Naive B cell (primary cell): ENCODE results near the gene RASGRF1. TPM values are rescaled to one million over a fixed set of nuclear protein-coding genes. Genes with fewer than 3 reads are reported as not detected.

ENCODE experiments used
- ATAC-seq, 2 donors: fragments of 150-1000 bp; cut with Tn5 transposase; 2 replicates each; pipeline ENCODE4 v1.10.0; 2021; ENCODE audit warnings: low read depth in 2 of 2, mild to moderate bottlenecking in 2 of 2, moderate library complexity in 2 of 2
- DNase-seq: peaks from one replicate; pipeline ENCODE4 v3.0.0; 2022
- H3K27ac Mint-ChIP-seq, 6 donors: one replicate each; pipeline ENCODE4 v1.8.0; 2020 to 2022; ENCODE audit warnings: mild to moderate bottlenecking in 6 of 6, mixed read lengths in 6 of 6, moderate library complexity in 5 of 6, inconsistent platforms in 2 of 6
- H3K27me3 Mint-ChIP-seq, 3 donors: one replicate each; pipeline ENCODE4 v1.8.0; 2021 to 2022; ENCODE audit warnings: mixed read lengths in 3 of 3, mild to moderate bottlenecking in 1 of 3
- H3K36me3 Mint-ChIP-seq, 2 donors: one replicate each; pipeline ENCODE4 v1.8.0; 2020 to 2022; ENCODE audit warnings: mixed read lengths in 2 of 2, inconsistent platforms in 1 of 2, mild to moderate bottlenecking in 1 of 2
- H3K4me1 Mint-ChIP-seq, 3 donors: one replicate each; pipeline ENCODE4 v1.8.0; 2020 to 2022; ENCODE audit warnings: mixed read lengths in 3 of 3, inconsistent platforms in 1 of 3, mild to moderate bottlenecking in 1 of 3, moderate library complexity in 1 of 3
- H3K4me3 Mint-ChIP-seq, 8 donors: one replicate each; pipeline ENCODE4 v1.8.0; 2020 to 2022; ENCODE audit warnings: mild to moderate bottlenecking in 8 of 8, mixed read lengths in 8 of 8, moderate library complexity in 8 of 8, inconsistent platforms in 2 of 8
- H3K9me3 Mint-ChIP-seq, 7 donors: one replicate each; pipeline ENCODE4 v1.8.0; 2020 to 2022; ENCODE audit warnings: mixed read lengths in 7 of 7, mild to moderate bottlenecking in 5 of 7, inconsistent platforms in 2 of 7, moderate library complexity in 1 of 7
- polyA plus RNA-seq, 6 donors: library from polyadenylated mRNA; unstranded; fragments of 300-500 nt; fragmentation: Illumina TruSeq; gene quantifications; one replicate each; pipeline ENCODE4 v1.2.3, GENCODE V29; 2021; ENCODE audit warnings: low read depth in 6 of 6

RASGRF1 gene
- polyA plus RNA-seq, 6 donors from 2014 or later: 0.04 to 0.25 TPM; not detected in 4

DNA sequence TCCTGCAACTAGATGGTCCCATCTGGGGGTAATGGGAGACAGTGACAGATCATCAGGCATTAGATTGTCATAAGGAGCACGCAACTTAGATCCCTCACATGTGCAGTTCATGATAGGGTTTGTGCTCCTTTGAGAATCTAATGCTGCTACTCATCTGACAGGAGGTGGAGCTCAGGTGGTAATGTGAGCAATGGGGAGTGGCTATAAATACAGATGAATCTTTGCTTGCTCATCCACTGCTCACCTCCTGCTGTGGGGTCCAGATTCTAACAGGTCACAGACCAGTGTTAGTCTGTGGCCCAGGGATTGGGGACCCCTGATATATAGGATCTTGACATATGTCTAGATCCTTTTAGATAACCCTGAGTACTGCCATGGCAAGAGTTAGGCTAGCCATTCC lies 52.7 kb downstream of the RASGRF1 start:
- H3K4me3 Mint-ChIP-seq: no peak overlapping the region
- peaks cover 0 to 9% (median 7%) of the 10 kb centered on the region in 7 donors for H3K9me3 Mint-ChIP-seq
- DNase-seq: no peak
- peaks cover 0 to under 1% of the 10 kb centered on the region in 2 donors for H3K36me3 Mint-ChIP-seq
- H3K27me3 Mint-ChIP-seq: peaks cover 16 to 42% (median 42%) of the 10 kb centered on the region in 3 donors
- ATAC-seq: no peak
- no peak overlapping the region for H3K27ac Mint-ChIP-seq
- H3K4me1 Mint-ChIP-seq: no peaks in the 10 kb centered on the region

DNA sequence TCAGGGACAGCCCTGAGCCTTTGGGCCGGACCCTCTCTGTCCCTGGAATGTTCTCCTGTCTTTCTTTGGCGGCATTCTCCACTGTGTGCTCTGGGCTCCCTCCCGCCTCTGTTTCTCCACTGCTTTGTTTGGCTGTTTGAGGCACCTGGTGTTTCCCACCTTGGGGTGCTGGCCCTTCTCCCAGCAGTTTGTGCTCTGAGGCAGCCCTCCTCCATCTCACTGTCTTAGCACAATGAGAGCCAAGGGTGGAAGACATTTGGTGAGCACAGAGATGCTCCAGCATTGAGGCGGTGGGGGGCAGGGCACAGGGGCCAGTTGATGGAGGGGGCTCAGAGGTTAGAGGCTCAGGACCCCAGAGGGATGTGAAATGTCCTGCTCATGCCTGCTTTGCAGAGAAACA lies 54.3 kb downstream of the RASGRF1 start:
- Mint-ChIP-seq H3K9me3 (peaks cover 0 to 3% (median 0%) of the 10 kb centered on the region in 7 donors), H3K4me1 (no peaks in the 10 kb centered on the region), H3K4me3 (no peak overlapping the region), H3K36me3 (no peaks in the 10 kb centered on the region), H3K27ac (no peak overlapping the region), H3K27me3 (peaks cover 16 to 32% (median 31%) of the 10 kb centered on the region in 3 donors)
- no peak for DNase-seq
- ATAC-seq: no peak

DNA sequence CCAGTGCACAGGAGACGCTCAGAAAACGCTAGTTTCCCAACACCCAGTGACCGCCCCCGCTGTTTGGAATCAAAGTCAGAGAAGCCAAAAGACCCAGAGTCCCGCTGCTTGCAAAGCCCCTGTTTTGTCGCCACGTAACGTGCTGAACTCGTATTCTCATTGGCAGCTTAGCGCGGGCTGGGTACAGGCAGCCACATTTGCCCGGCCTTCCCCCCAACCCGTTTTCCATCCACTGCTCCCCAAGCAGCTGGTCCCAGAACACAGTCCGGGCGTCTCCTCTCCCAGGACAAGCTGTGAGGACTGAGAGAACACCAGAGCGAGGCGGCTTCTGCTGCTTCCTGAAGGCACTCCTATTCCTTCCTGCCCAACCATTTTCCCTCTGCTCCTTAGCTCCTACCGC lies 54.8 kb downstream of the RASGRF1 start:
- no peak for ATAC-seq

DNA sequence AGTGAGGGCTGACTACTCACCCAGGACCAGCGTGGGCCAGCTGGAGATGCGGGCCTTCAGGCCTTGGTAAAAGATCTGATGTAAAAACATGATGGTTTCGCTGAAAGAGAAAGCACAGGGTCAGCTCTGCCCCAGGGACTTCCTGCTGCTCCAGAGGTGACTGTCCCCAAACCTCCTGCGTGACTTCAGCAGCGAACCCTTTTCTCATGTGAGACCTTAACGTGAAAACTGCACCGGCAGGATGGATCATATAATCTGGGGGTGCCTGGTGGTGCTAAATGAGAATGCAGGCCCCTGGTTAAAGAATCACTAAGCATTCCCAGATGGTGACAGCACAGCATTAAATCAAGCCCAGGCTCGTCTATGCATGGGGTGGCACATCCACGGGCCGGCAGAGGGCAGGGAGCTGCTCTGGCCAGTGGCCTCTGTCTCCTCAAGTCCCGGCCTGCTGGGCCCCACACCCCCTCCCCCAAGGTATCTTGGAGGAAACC lies 55.4 kb downstream of the RASGRF1 start:
- Mint-ChIP-seq H3K27ac (no peak overlapping the region), H3K36me3 (no peaks in the 10 kb centered on the region), H3K27me3 (peaks cover 16 to 26% (median 21%) of the 10 kb centered on the region in 3 donors), H3K9me3 (peaks cover 0 to 3% (median 0%) of the 10 kb centered on the region in 7 donors), H3K4me1 (no peaks in the 10 kb centered on the region), H3K4me3 (peak overlapping the region in 1 of 8 donors; percentile 80)
- no peak for ATAC-seq
- DNase-seq: no peak

More for the DNA sequence above, 54.8 kb downstream of the RASGRF1 start:
- no peaks in the 10 kb centered on the region for H3K4me1 Mint-ChIP-seq
- H3K27ac Mint-ChIP-seq: no peak overlapping the region
- no peaks in the 10 kb centered on the region for H3K36me3 Mint-ChIP-seq
- H3K27me3 Mint-ChIP-seq: peaks cover 16 to 30% (median 27%) of the 10 kb centered on the region in 3 donors
- DNase-seq: no peak
- H3K9me3 Mint-ChIP-seq: peaks cover 0 to 3% (median 0%) of the 10 kb centered on the region in 7 donors
- no peak overlapping the region for H3K4me3 Mint-ChIP-seq

DNA sequence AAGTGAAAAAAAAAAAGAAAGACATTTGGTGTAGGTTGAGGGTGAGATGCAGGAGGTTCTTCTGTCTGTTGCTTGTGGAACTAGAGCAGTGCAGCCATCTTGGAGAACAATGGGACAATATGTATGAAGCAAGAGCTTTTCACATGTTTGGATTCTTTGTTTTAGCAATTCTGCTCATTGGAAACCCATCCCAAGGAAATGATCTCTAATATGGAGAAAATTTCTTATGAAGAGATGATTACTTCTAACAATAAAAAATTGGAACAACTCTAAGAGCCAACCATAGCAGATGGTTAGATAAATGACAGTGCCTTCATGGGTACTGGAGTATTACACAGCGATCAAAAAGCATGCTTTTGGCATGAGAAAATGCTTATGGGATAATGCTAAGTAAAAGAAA lies 56.3 kb downstream of the RASGRF1 start:
- DNase-seq (no peak), ATAC-seq (no peak)
- H3K27ac Mint-ChIP-seq: no peak overlapping the region
- no peaks in the 10 kb centered on the region for H3K4me1 Mint-ChIP-seq
- H3K36me3 Mint-ChIP-seq: no peaks in the 10 kb centered on the region
- H3K9me3 Mint-ChIP-seq: peaks cover 0 to 3% (median 0%) of the 10 kb centered on the region in 7 donors
- H3K27me3 Mint-ChIP-seq: peaks cover 16 to 19% (median 17%) of the 10 kb centered on the region in 3 donors
- H3K4me3 Mint-ChIP-seq: no peak overlapping the region

DNA sequence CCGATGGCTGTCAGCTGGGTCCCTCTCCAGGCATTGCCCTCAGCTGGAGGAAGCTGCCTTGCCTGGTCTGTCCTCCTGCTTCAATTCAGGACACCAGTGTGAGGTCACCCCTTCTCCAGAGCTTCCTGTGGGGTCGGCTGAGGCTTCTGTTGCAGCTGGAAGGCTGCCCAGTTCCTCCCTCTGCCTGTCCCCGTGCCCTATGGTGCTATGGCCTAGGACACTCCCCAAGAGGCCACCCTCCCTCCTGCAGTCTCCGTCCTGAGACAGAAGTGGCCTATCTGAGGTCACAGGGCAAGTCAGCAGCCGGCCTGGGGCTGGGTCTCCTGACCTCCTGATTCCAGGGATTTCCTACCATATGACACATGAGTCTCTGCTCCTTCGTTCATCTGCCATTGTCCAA lies 57.9 kb downstream of the RASGRF1 start:
- peaks cover 16 to 19% (median 17%) of the 10 kb centered on the region in 3 donors for H3K27me3 Mint-ChIP-seq
- DNase-seq: no peak
- no peak overlapping the region for H3K27ac Mint-ChIP-seq
- ATAC-seq: no peak
- no peak overlapping the region for H3K4me3 Mint-ChIP-seq
- H3K4me1 Mint-ChIP-seq: no peaks in the 10 kb centered on the region
- H3K36me3 Mint-ChIP-seq: no peaks in the 10 kb centered on the region
- peaks cover 0 to 1% (median 0%) of the 10 kb centered on the region in 7 donors for H3K9me3 Mint-ChIP-seq

DNA sequence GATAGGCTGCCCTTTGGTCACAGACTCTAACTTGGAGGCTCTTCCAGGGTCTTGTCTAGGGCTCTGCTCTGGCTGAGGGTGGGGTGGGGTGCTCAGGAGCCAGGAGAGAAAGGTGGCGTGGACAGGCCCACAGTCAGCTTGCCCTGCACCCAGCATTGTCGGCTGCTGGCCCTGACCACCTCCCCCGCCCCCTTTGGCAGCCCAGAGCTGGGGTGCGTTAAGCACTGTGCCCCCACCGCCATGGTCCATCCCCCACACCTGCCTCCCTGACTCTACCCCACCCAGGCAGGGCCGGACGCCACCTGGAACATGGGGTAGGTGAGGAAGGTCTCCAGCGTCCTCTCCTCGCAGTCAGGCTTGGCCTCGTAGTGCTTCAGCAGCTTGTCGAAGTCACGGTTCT lies 58.8 kb downstream of the RASGRF1 start:
- Mint-ChIP-seq H3K9me3 (peaks cover 0 to 1% (median 0%) of the 10 kb centered on the region in 7 donors), H3K27ac (no peak overlapping the region), H3K4me3 (no peak overlapping the region), H3K4me1 (no peaks in the 10 kb centered on the region), H3K36me3 (no peaks in the 10 kb centered on the region), H3K27me3 (peaks cover 12 to 19% (median 15%) of the 10 kb centered on the region in 3 donors)
- ATAC-seq (no peak), DNase-seq (no peak)

DNA sequence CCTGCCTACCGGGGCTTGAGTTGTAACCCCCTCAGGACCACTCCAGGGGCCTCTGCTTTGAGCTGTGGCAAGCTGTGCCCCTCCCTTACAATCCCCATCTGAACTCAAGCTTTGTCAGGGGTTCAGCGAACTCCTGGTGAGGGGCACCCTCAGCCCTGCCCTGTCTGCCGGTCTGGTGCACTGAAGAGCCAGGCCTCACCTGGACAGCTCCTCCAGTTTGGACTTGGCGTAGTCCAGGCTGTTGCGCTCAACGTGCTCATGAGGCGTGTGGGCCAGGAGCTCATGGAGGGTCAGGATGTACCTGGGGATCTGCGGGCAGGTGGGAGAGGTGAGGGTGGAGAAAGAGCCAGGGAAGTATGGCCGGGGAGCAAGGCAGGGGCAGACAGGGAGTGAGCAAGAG lies 59.4 kb downstream of the RASGRF1 start:
- peaks cover 6 to 20% (median 9%) of the 10 kb centered on the region in 3 donors for H3K27me3 Mint-ChIP-seq
- H3K36me3 Mint-ChIP-seq: no peaks in the 10 kb centered on the region
- no peak overlapping the region for H3K27ac Mint-ChIP-seq
- H3K4me3 Mint-ChIP-seq: no peak overlapping the region
- H3K9me3 Mint-ChIP-seq: peaks cover 0 to 1% (median 0%) of the 10 kb centered on the region in 7 donors
- ATAC-seq: no peak
- H3K4me1 Mint-ChIP-seq: peaks cover 0 to 2% (median 0%) of the 10 kb centered on the region in 3 donors
- DNase-seq: no peak

DNA sequence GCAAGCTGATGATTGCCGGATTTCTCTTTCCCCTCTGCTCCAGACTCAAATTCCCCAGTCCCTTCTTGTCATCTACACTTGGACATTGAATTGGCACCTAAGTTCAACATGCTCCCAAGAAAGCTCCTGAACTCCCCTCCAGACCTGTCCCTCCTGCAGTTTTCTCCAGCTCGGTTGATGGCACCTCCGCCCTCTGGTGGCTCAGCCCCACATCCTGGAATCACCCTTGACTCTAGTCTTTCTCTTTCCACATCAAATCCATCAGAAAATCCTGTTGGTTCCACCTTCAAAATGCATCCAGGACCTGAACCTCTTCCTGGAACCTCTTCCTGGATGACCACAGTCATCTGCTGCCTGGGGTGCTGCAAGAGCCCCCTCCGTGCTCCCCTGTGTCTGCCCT lies 60.1 kb downstream of the RASGRF1 start:
- Mint-ChIP-seq H3K9me3 (peaks cover 0 to 1% (median 0%) of the 10 kb centered on the region in 7 donors), H3K27me3 (peaks cover 1 to 18% (median 6%) of the 10 kb centered on the region in 3 donors), H3K4me3 (no peak overlapping the region), H3K27ac (peak overlapping the region in 2 of 6 donors; percentile 66 to 75), H3K4me1 (peaks cover 0 to 4% (median 0%) of the 10 kb centered on the region in 3 donors), H3K36me3 (no peaks in the 10 kb centered on the region)
- no peak for ATAC-seq
- DNase-seq: no peak

DNA sequence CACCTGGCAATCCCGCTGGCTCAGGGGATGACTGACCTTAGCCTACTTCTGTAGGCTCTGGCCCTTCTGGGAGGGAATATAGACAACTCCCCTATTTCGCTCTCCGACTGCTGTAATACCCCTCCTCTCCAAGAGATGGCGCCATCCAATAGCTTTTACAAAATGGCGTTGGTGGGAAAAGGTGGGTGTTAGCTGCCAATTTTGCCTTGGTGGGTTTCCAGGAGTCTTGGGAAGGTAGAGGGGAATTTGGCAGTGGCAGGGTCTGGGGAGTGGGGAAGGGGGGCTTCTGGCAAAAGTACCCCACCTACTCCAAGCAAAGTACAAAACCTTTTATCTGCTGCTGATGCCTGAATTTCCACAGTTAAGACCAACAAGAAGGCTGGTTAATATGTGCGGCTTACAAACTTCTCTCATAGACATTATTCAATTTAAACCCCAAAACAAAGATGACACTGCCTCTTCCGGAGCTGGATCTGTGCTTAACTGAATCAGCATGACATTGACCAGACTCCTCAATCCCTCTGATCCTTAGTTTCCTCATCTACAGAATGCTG lies 62.1 kb downstream of the RASGRF1 start:
- Mint-ChIP-seq H3K4me1 (peaks cover 9 to 18% (median 13%) of the 10 kb centered on the region in 3 donors), H3K9me3 (peaks cover 0 to 13% (median 4%) of the 10 kb centered on the region in 7 donors), H3K4me3 (no peak overlapping the region), H3K36me3 (peaks cover 0 to 4% of the 10 kb centered on the region in 2 donors), H3K27me3 (peaks cover 0 to 12% (median 0%) of the 10 kb centered on the region in 3 donors), H3K27ac (peak overlapping the region in 3 of 6 donors; percentile 17 to 84 (median 83))
- peak; percentile 14 for DNase-seq
- ATAC-seq: no peak

DNA sequence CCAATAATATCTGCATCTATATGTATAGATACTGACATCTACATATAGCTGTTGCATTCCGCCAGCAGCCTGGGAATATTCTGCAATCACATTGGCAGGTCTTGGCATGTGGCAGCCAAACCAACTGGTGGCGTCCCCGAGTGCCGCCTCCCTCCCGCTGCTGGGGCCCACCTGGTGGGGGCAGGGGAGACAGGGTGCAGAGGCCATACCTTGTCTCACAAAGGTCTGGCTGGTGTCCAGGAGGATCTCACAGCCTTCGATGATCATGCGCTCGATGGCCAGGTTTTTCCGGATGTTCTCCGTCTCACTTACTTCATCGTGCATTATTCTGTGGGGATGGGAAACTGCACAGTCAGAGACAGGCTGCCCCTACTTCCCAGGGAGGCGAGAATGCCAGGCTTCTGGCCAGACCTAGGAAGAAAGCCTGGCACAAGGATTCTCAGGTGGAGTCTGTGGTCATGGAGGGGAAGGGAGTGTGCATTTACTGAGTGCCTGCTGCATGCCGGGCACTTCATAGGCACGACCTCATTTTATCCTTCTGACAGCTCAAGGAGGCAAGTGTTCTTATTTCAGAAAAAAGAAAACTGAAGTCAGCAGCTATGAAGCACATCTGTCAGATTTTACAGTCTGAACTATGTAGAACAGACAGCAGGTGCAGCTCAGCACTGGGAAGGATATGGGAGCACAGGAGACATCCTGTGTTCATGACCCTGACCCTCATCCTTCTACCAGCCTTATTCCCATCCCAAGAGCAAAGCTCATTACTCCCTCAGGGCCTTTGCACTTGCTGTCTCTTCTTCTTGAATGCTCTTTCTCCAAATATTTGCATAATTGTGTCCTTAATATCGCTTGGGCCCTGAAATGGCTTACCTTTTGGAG lies 62.8 kb downstream of the RASGRF1 start:
- ATAC-seq (no peak), DNase-seq (no peak)
- Mint-ChIP-seq H3K4me3 (no peak overlapping the region), H3K9me3 (peaks cover 0 to 13% (median 4%) of the 10 kb centered on the region in 7 donors), H3K27me3 (peaks cover 0 to 6% (median 0%) of the 10 kb centered on the region in 3 donors), H3K36me3 (peaks cover 0 to 4% of the 10 kb centered on the region in 2 donors), H3K27ac (no peak overlapping the region), H3K4me1 (peaks cover 9 to 18% (median 13%) of the 10 kb centered on the region in 3 donors)

DNA sequence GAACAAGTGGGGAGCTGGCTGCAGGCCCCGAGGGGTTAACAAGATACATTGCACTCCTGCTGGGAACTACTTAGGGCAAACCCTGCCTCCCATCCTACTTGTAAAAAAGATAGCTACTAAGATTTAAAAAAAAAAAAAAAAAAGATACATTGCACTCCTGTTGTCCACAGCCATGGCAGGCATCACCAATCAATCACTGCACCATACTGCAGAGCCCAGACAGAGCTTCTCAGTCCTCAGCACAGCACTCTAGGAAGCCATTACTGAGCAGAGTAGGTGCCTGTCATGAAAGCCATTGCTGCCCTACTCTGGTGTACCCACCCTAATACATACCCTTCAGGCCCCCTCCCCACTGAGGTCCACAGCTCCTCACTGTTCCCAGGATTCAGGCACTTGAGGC lies 64.8 kb downstream of the RASGRF1 start:
- no peak overlapping the region for H3K27ac Mint-ChIP-seq
- H3K36me3 Mint-ChIP-seq: peaks cover 0 to 4% of the 10 kb centered on the region in 2 donors
- H3K9me3 Mint-ChIP-seq: peaks cover 0 to 13% (median 4%) of the 10 kb centered on the region in 7 donors
- no peak overlapping the region for H3K4me3 Mint-ChIP-seq
- ATAC-seq: no peak
- peaks cover 0 to 5% (median 0%) of the 10 kb centered on the region in 3 donors for H3K27me3 Mint-ChIP-seq
- H3K4me1 Mint-ChIP-seq: peaks cover 9 to 18% (median 13%) of the 10 kb centered on the region in 3 donors
- no peak for DNase-seq

DNA sequence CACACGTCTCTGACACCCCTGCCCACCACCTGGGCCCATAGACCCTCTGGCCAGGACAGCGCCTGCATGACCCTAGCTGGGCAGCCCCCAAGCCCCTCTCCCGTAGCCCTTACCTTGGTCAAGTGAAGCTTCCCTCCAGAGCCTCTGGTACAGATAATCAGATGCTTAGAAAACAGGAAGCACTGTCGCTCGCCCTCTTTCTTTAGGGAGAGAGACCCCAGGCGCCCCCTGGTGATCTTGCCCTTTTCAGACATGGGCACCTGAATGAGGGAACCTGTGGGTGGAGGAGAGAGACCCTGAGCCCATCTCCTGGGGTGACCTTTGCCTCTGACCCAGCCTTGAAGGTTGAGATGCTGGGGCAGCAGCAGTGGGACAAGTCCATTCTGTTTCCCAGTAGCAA lies 65.4 kb downstream of the RASGRF1 start:
- peaks cover 0 to 5% (median 0%) of the 10 kb centered on the region in 3 donors for H3K27me3 Mint-ChIP-seq
- H3K4me1 Mint-ChIP-seq: peaks cover 9 to 18% (median 13%) of the 10 kb centered on the region in 3 donors
- peaks cover 0 to 4% of the 10 kb centered on the region in 2 donors for H3K36me3 Mint-ChIP-seq
- H3K27ac Mint-ChIP-seq: peak overlapping the region in 2 of 6 donors; percentile 39 to 90
- peak; percentile 55 to 65 for ATAC-seq
- DNase-seq: peak; percentile 51
- H3K4me3 Mint-ChIP-seq: peak overlapping the region in 4 of 8 donors; percentile 30 to 81 (median 45)
- H3K9me3 Mint-ChIP-seq: peaks cover 0 to 13% (median 4%) of the 10 kb centered on the region in 7 donors
